HG02938 (cell line): ENCODE measurements around the gene ELAPOR2.
A peak's percentile ranks its signal among the peaks of the same experiment; 100 is the strongest.
"Not testable (repeated sequence)": the region's sequence is repeated elsewhere in the genome, so short reads cannot be mapped to it uniquely, and the experiment has no call there.

Experiments
- ATAC-seq: cut with Tn5 transposase; IDR thresholded peaks from one replicate; pipeline ENCODE4 v1.9.1; 2021; ENCODE audit warnings: mild to moderate bottlenecking, moderate library complexity; ENCODE audit not compliant: unreplicated experiment

The ELAPOR2 gene

DNA sequence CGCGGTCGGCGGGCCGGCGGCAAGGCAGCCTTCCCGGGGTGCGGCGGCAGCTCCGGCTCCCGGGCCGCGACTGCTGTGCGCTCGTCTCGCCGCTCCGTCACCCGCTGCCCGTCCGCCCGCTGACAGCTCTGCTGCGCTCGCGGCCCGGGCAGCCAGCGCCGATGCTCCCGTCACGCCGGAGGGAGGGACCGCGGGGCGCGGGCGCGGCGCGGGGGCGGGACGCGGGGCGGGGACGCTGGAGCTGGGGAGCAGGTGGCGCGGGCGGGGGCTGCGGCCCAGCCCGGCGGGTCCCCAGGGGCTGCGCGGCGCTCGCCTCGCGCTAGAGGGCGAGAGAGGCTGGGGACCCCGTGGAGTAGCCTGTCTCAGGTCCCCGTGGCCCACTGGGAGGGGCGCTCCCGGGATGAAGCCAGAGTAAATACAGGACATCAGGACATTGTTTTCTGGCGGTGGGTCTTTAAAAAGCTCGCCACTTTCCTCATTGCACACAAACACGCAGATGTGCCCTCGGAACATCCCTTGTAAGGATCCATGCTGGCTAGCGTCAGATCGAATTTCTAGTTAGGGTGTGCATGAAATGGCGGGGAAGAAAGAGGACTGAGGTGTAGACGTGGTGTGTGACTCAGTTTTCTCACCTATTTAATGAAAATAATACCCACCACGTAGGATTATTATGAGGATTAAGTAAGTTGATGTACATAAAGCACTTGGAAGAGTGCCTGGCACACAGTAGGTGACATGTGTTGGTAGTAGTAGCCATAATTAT lies at the start of gene ELAPOR2:
Gene ELAPOR2, minus strand, starts transcription at position 130 of the 763 bp plus-strand sequence. CDS start 141 bp downstream, outside the sequence.
- peak; percentile 92 for ATAC-seq

DNA sequence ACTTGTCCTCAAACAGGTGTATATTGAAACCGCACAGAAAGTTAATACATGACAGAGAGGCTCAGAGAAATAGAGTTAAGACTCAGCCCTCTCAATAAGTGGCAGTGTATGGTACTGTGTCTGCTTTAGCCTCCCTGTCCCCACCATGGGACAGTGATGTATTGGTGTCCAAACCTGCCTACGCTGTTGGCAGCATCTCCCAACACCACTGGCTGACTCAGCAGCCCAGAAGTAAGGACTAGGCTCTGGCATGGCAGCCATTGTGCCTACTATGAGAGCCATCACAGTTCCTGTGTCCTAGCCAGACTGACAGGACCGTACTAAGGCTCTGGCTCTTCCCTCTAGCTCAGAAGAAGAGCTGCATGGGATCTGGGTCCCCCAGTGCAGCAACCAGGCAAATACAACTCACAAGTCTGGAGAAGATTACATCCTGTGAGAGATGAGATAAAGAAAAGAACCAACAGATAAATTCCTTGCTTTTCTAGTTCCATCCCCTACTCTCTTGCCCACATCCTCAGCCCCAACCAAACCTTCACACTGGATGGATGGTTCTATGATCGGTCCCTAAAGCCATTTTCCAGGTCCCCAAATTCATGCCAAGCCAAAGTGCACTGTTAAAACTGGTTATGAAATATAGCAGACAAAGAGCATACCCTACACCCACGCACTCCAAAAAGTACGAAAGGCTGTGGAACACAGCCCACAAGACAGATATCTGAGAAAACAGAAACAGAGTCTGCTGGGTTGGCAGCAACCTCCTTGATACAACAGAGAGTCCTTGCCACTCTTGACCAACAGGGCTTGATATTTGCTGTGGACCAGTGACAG lies 48.7 kb upstream of the ELAPOR2 start:
- ATAC-seq = no peak

DNA sequence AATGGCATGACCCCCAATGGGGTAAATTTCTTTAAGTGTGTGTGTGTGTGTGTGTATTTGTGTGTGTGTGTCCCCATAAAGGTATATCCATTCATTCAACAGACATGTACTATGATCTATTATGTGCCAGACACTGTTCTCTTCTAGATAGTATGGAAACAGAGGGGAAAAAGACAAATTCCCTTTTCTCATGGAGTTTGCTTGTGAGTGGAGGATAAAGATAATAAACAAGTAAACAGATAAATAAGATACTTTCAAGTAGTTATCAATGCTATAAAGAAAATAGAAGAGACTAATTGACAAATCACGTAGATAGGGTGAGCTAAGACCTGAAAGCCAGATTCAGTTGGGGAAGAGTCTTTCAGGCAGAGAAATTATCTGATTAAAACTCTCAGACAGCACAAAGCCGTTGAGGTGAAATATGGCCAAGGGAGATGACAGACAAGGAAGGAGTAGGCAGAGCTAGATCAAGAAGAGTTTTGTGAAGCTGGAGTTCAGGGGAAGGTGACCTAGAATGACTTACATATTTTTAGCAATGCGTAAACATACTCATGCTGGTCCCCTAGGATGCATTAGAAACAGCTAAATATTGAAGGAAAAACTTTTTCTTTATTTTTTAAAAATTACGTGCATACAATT lies 47.6 kb upstream of the ELAPOR2 start:
- ATAC-seq = no peak

- ATAC-seq = no peak
These were observed 45.9 kb upstream of the ELAPOR2 start for GRCh38 chr7:87105401-87105800.

DNA sequence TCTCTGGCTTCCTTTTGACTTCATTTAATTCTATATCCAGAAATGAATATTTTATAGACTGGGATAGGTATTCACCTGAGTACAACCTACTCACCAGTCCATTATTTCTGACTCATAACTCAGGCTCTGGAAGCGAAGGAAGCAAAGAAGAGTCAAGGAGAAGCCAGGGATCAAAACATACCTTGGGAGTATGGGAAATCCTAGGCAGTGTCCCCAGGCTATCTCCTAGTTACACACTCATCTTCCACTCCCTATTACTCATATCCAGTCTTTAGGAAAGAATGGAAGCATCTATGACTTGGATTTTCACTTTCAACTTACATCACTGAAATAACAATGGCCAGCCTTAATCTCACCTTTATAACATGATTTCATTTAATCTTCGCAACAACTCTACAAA lies 40.9 kb upstream of the ELAPOR2 start:
- no peak for ATAC-seq

DNA sequence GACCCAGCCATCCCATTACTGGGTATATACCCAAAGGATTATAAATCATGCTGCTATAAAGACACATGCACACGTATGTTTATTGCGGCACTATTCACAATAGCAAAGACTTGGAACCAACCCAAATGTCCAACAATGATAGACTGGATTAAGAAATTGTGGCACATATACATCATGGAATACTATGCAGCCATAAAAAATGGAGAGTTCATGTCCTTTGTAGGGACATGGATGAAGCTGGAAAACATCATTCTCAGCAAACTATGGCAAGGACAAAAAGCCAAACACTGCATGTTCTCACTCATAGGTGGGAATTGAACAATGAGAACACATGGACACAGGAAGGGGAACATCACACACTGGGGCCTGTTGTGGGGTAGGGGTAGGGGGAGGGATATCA lies 37.9 kb upstream of the ELAPOR2 start:
- not testable (repeated sequence) for ATAC-seq

GRCh38 chr7:87094322-87094721 lies 34.9 kb upstream of the ELAPOR2 start:
- ATAC-seq = no peak

GRCh38 chr7:87092568-87093091 lies 33.2 kb upstream of the ELAPOR2 start:
- no peak for ATAC-seq

DNA sequence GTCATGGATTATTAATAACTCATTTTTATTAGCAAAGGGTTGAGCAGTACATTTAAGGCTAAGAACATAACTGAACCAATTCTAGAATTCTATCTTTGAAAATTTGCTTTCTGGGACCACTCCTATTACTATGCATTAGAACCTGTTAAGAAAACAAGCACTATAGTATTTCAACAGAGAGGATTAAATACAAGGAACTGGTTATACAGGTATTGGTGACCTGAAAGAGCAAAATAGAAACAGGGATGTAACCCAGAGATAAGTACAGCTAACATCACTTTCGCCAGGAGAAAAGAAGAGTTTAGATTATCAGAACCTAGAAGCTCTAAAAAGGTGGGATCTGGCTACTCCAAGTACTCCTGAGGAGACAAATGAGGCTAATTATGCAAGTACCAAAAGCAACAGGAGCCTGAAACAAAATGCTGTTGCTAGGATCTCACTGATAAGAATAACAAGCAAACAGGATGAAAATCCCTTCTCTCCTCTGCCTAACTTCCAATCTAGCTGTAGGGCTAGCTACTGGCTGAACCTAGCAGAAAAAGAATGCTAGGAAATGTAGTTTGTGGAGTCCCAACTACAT lies 32.1 kb upstream of the ELAPOR2 start:
- no peak for ATAC-seq

DNA sequence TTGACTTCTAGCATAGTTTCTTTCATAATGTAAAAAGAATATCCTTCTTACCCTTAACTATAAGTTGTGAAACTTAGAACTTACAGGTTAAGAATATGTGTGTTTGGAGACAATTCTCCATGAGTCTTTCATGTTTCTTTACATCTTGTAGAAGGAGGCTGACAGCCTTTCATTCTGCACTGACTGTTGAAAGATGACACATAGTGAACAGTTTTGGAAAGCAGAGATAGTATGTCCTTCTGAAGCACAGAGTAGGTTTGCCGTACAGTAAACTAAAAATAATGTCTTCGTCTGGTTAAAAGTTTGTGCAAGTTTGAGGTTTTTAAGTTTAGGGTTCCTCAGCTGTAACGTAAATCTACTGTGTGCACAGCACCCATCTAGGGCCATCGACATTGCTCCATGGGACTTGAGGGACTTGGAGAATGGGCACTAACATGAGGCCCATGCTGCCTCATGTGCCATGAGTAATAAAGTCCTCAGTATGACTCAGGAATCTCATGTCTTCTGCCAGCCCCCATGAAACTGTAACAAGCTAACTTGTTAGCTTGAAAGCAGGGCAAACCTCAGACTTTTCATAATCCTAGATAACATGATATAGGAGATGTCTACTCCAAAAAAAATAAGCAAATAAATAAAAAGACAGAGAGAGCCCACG lies 24.5 kb upstream of the ELAPOR2 start:
- no peak for ATAC-seq

DNA sequence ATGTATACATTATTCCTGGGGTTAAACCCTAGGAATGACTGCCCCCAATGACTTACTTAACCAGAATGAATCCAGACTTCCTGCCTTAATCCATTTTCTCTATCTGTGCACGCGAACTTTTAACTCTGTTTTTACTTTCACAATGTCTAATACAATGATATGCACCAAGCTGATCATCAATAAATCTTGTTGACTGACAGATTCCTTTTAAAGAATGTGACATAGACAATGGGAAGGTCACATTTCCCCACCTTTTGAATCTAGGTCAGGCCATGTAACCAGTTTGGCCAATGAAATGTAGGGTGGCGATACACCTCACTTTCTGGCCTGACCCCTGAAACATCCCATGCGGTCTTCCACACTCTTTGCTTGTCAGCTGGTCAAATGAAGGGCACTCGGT lies 23.2 kb upstream of the ELAPOR2 start:
- ATAC-seq = no peak

DNA sequence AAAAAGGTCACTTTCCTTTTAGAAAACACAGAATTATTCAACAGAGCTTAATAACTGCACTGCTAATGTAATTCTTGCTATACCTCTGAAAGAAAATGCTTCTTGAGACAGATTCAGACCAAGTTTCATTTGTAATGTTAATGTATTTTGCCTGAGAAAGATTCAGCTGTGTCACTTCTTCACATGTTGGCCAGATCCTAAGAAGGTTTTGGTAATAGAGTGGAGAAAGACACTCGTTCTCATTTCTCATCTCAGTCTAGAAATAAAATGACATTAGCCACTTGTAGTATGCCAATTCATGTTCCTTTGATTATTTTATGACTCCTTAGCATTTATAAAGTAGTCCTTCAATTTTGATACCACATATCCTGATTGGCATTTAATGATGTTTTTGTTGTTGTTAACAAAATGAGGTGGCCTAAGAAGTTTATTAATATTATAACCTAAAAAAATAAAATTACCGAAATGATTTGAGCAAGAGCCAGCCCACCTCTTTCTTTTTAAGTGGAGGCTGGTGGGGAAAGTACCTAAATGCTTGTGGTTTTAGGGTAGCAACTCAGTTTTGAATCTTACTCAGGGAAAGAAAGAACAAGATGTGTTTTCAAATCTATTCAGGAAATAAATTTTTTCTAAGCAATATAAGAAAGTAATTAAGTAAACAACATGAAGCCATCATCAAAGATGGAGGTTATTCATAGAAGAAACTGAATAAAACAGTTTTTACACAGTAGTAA lies 16.4 kb upstream of the ELAPOR2 start:
- ATAC-seq = no peak

DNA sequence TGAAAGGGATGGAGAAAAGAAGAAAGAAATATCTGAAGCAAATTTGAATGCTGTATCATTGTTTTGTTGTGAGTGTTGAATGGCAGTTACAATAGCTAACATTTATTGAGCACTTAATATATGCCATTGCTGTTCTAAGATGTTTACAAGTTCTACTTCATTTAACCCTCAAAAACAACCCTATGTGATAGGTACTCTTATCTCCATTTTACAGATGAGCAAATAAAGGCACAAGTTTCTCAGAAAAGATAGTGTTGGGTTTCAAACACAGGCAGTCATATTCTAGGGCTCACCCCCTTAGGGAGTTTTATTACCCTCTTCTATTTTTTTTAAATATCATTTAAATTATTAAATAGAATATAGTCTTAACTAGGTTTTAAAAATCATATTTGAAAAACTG lies 8.3 kb upstream of the ELAPOR2 start:
- ATAC-seq = no peak

- ATAC-seq = no peak
These were observed 759 bp upstream of the ELAPOR2 start for GRCh38 chr7:87060288-87060537.

- peak; percentile 45 for ATAC-seq
These were observed 520 bp downstream of the ELAPOR2 start for GRCh38 chr7:87058744-87059524.

- ATAC-seq = no peak
These were observed 2.2 kb downstream of the ELAPOR2 start for GRCh38 chr7:87057210-87057609.

GRCh38 chr7:87056346-87056745 lies 3.1 kb downstream of the ELAPOR2 start:
- ATAC-seq = no peak

DNA sequence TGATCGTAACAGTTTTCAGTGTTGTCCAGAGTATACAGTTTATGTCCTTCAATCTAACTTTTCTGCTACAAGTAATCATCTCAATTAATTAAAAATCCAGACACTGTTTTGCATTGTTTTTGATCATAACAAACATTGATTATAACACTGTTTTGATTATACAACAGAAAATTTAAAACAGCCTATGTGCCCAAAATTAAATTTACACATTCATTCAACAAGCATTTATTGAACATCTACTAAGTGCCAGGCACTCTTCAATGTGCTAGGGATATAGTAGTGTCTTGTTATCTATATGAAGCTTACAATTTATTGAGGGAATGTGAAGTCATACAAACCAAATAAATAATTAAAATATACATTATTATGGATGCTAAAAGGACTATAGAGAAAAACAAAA lies 10.6 kb downstream of the ELAPOR2 start:
- no peak for ATAC-seq

DNA sequence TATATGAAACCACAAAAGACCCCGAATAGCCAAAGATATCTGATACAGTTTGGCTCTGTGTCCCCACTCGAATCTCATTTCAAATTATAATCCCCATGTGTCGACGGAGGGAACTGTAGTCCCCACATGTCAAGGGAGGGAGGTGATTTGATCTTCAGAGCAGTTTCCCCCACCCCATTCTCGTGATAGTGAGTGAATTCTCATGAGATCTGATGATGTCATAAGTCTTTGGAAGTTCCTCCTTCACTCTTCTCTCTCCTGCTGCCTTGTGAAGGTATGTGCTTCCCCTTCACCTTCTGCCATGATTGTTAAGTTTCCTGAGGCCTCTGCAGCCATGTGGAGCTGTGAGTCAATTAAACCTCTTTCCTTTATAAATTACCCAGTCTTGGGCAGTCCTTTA lies 13.0 kb downstream of the ELAPOR2 start:
- no peak for ATAC-seq
